ENCODE data around the gene DCAF4.

The DCAF4 gene

GRCh38 chr14:72883961-72884360 lies 42.3 kb upstream of the DCAF4 start:
- H3K27ac ChIP-seq (ENCODE audit: low read depth, low read length), result no peak overlapping the region
- no peak overlapping the region for H3K9ac ChIP-seq (ENCODE audit: low read length in 5 of 5)
- no peaks in the 10 kb centered on the region for H3K9me3 ChIP-seq (ENCODE audit: control insufficient read depth in 5 of 5, low read length in 5 of 5)
- no peak overlapping the region for H3K4me3 ChIP-seq (ENCODE audit: low read depth in 1 of 5, low read length in 5 of 5)
- no peaks in the 10 kb centered on the region for H3K36me3 ChIP-seq (ENCODE audit: control insufficient read depth in 5 of 5, insufficient read depth in 5 of 5, low read length in 5 of 5)
- peaks cover 0 to 3% (median 0%) of the 10 kb centered on the region in 5 donors for H3K27me3 ChIP-seq (ENCODE audit: control insufficient read depth in 5 of 5, insufficient read depth in 4 of 5, low read length in 5 of 5)
- no peaks in the 10 kb centered on the region for H3K4me1 ChIP-seq (ENCODE audit: control insufficient read depth in 5 of 5, insufficient read depth in 5 of 5, low read length in 5 of 5)

- H3K4me3 ChIP-seq (ENCODE audit: low read depth in 1 of 5, low read length in 5 of 5), result no peak overlapping the region
- H3K27me3 ChIP-seq (ENCODE audit: control insufficient read depth in 5 of 5, insufficient read depth in 4 of 5, low read length in 5 of 5), result peaks cover 0 to 6% (median 0%) of the 10 kb centered on the region in 5 donors
- H3K4me1 ChIP-seq (ENCODE audit: control insufficient read depth in 5 of 5, insufficient read depth in 5 of 5, low read length in 5 of 5), result no peaks in the 10 kb centered on the region
- no peaks in the 10 kb centered on the region for H3K36me3 ChIP-seq (ENCODE audit: control insufficient read depth in 5 of 5, insufficient read depth in 5 of 5, low read length in 5 of 5)
- H3K9ac ChIP-seq (ENCODE audit: low read length in 5 of 5), result no peak overlapping the region
- H3K9me3 ChIP-seq (ENCODE audit: control insufficient read depth in 5 of 5, low read length in 5 of 5), result no peaks in the 10 kb centered on the region
- no peak overlapping the region for H3K27ac ChIP-seq (ENCODE audit: low read depth, low read length)
These were observed 41.9 kb upstream of the DCAF4 start for GRCh38 chr14:72884386-72884785.

- Histone ChIP-seq H3K9ac (ENCODE audit: low read length in 5 of 5) (no peak overlapping the region), H3K27me3 (ENCODE audit: control insufficient read depth in 5 of 5, insufficient read depth in 4 of 5, low read length in 5 of 5) (peaks cover 7 to 18% (median 11%) of the 10 kb centered on the region in 5 donors), H3K27ac (ENCODE audit: low read depth, low read length) (no peak overlapping the region), H3K9me3 (ENCODE audit: control insufficient read depth in 5 of 5, low read length in 5 of 5) (no peaks in the 10 kb centered on the region), H3K4me3 (ENCODE audit: low read depth in 1 of 5, low read length in 5 of 5) (no peak overlapping the region), H3K36me3 (ENCODE audit: control insufficient read depth in 5 of 5, insufficient read depth in 5 of 5, low read length in 5 of 5) (no peaks in the 10 kb centered on the region), H3K4me1 (ENCODE audit: control insufficient read depth in 5 of 5, insufficient read depth in 5 of 5, low read length in 5 of 5) (peaks cover 3 to 11% (median 9%) of the 10 kb centered on the region in 5 donors)
These were observed 38.8 kb upstream of the DCAF4 start for GRCh38 chr14:72887514-72887913.

- no peak overlapping the region for H3K4me3 ChIP-seq (ENCODE audit: low read depth in 1 of 5, low read length in 5 of 5)
- H3K27me3 ChIP-seq (ENCODE audit: control insufficient read depth in 5 of 5, insufficient read depth in 4 of 5, low read length in 5 of 5), result peaks cover 7 to 18% (median 11%) of the 10 kb centered on the region in 5 donors
- no peak overlapping the region for H3K27ac ChIP-seq (ENCODE audit: low read depth, low read length)
- H3K4me1 ChIP-seq (ENCODE audit: control insufficient read depth in 5 of 5, insufficient read depth in 5 of 5, low read length in 5 of 5), result peaks cover 3 to 18% (median 15%) of the 10 kb centered on the region in 5 donors
- H3K9me3 ChIP-seq (ENCODE audit: control insufficient read depth in 5 of 5, low read length in 5 of 5), result no peaks in the 10 kb centered on the region
- H3K36me3 ChIP-seq (ENCODE audit: control insufficient read depth in 5 of 5, insufficient read depth in 5 of 5, low read length in 5 of 5), result no peaks in the 10 kb centered on the region
- H3K9ac ChIP-seq (ENCODE audit: low read length in 5 of 5), result no peak overlapping the region
These were observed 38.1 kb upstream of the DCAF4 start for GRCh38 chr14:72888192-72888591.

GRCh38 chr14:72888636-72889201 lies 37.5 kb upstream of the DCAF4 start:
- no peaks in the 10 kb centered on the region for H3K36me3 ChIP-seq (ENCODE audit: control insufficient read depth in 5 of 5, insufficient read depth in 5 of 5, low read length in 5 of 5)
- peaks cover 3 to 18% (median 15%) of the 10 kb centered on the region in 5 donors for H3K4me1 ChIP-seq (ENCODE audit: control insufficient read depth in 5 of 5, insufficient read depth in 5 of 5, low read length in 5 of 5)
- no peak overlapping the region for H3K27ac ChIP-seq (ENCODE audit: low read depth, low read length)
- no peak overlapping the region for H3K9ac ChIP-seq (ENCODE audit: low read length in 5 of 5)
- no peaks in the 10 kb centered on the region for H3K9me3 ChIP-seq (ENCODE audit: control insufficient read depth in 5 of 5, low read length in 5 of 5)
- H3K4me3 ChIP-seq (ENCODE audit: low read depth in 1 of 5, low read length in 5 of 5), result no peak overlapping the region
- peaks cover 7 to 18% (median 11%) of the 10 kb centered on the region in 5 donors for H3K27me3 ChIP-seq (ENCODE audit: control insufficient read depth in 5 of 5, insufficient read depth in 4 of 5, low read length in 5 of 5)

- no peak overlapping the region for H3K4me3 ChIP-seq (ENCODE audit: low read depth in 1 of 5, low read length in 5 of 5)
- H3K9me3 ChIP-seq (ENCODE audit: control insufficient read depth in 5 of 5, low read length in 5 of 5), result no peaks in the 10 kb centered on the region
- no peak overlapping the region for H3K9ac ChIP-seq (ENCODE audit: low read length in 5 of 5)
- H3K36me3 ChIP-seq (ENCODE audit: control insufficient read depth in 5 of 5, insufficient read depth in 5 of 5, low read length in 5 of 5), result no peaks in the 10 kb centered on the region
- H3K4me1 ChIP-seq (ENCODE audit: control insufficient read depth in 5 of 5, insufficient read depth in 5 of 5, low read length in 5 of 5), result peaks cover 3 to 20% (median 18%) of the 10 kb centered on the region in 5 donors
- H3K27me3 ChIP-seq (ENCODE audit: control insufficient read depth in 5 of 5, insufficient read depth in 4 of 5, low read length in 5 of 5), result peaks cover 7 to 18% (median 11%) of the 10 kb centered on the region in 5 donors
- H3K27ac ChIP-seq (ENCODE audit: low read depth, low read length), result no peak overlapping the region
These were observed 36.9 kb upstream of the DCAF4 start for GRCh38 chr14:72889366-72889765.

- no peaks in the 10 kb centered on the region for H3K36me3 ChIP-seq (ENCODE audit: control insufficient read depth in 5 of 5, insufficient read depth in 5 of 5, low read length in 5 of 5)
- peaks cover 7 to 18% (median 11%) of the 10 kb centered on the region in 5 donors for H3K27me3 ChIP-seq (ENCODE audit: control insufficient read depth in 5 of 5, insufficient read depth in 4 of 5, low read length in 5 of 5)
- H3K9ac ChIP-seq (ENCODE audit: low read length in 5 of 5), result peak overlapping the region in 1 of 5 donors; percentile 26
- H3K4me1 ChIP-seq (ENCODE audit: control insufficient read depth in 5 of 5, insufficient read depth in 5 of 5, low read length in 5 of 5), result peaks cover 3 to 28% (median 28%) of the 10 kb centered on the region in 5 donors
- no peaks in the 10 kb centered on the region for H3K9me3 ChIP-seq (ENCODE audit: control insufficient read depth in 5 of 5, low read length in 5 of 5)
- H3K4me3 ChIP-seq (ENCODE audit: low read depth in 1 of 5, low read length in 5 of 5), result peak overlapping the region; percentile 85 to 94 (median 89)
- H3K27ac ChIP-seq (ENCODE audit: low read depth, low read length), result no peak overlapping the region
These were observed 34.6 kb upstream of the DCAF4 start for GRCh38 chr14:72891666-72892102.

GRCh38 chr14:72892103-72892878 lies 34.0 kb upstream of the DCAF4 start:
- Histone ChIP-seq H3K9ac (ENCODE audit: low read length in 5 of 5) (peak overlapping the region; percentile 26 to 76 (median 62)), H3K9me3 (ENCODE audit: control insufficient read depth in 5 of 5, low read length in 5 of 5) (no peaks in the 10 kb centered on the region), H3K4me1 (ENCODE audit: control insufficient read depth in 5 of 5, insufficient read depth in 5 of 5, low read length in 5 of 5) (peaks cover 3 to 28% (median 28%) of the 10 kb centered on the region in 5 donors), H3K4me3 (ENCODE audit: low read depth in 1 of 5, low read length in 5 of 5) (peak overlapping the region; percentile 85 to 94 (median 89)), H3K36me3 (ENCODE audit: control insufficient read depth in 5 of 5, insufficient read depth in 5 of 5, low read length in 5 of 5) (no peaks in the 10 kb centered on the region), H3K27me3 (ENCODE audit: control insufficient read depth in 5 of 5, insufficient read depth in 4 of 5, low read length in 5 of 5) (peaks cover 7 to 18% (median 11%) of the 10 kb centered on the region in 5 donors), H3K27ac (ENCODE audit: low read depth, low read length) (no peak overlapping the region)

GRCh38 chr14:72892879-72893635 lies 33.2 kb upstream of the DCAF4 start:
- Histone ChIP-seq H3K27ac (ENCODE audit: low read depth, low read length) (no peak overlapping the region), H3K4me1 (ENCODE audit: control insufficient read depth in 5 of 5, insufficient read depth in 5 of 5, low read length in 5 of 5) (peaks cover 3 to 28% (median 28%) of the 10 kb centered on the region in 5 donors), H3K9me3 (ENCODE audit: control insufficient read depth in 5 of 5, low read length in 5 of 5) (no peaks in the 10 kb centered on the region), H3K4me3 (ENCODE audit: low read depth in 1 of 5, low read length in 5 of 5) (peak overlapping the region; percentile 85 to 94 (median 89)), H3K36me3 (ENCODE audit: control insufficient read depth in 5 of 5, insufficient read depth in 5 of 5, low read length in 5 of 5) (no peaks in the 10 kb centered on the region), H3K9ac (ENCODE audit: low read length in 5 of 5) (peak overlapping the region in 4 of 5 donors; percentile 34 to 76 (median 63)), H3K27me3 (ENCODE audit: control insufficient read depth in 5 of 5, insufficient read depth in 4 of 5, low read length in 5 of 5) (peaks cover 7 to 18% (median 11%) of the 10 kb centered on the region in 5 donors)
